Measurements from ENCODE around the gene IGSF21. TPM values are rescaled to one million over a fixed set of nuclear protein-coding genes. Genes with fewer than 3 reads are reported as not detected.

Gene IGSF21
- total and polyA plus RNA-seq, 4 donors: 0.31 to 1.5 (median 0.88) TPM

DNA sequence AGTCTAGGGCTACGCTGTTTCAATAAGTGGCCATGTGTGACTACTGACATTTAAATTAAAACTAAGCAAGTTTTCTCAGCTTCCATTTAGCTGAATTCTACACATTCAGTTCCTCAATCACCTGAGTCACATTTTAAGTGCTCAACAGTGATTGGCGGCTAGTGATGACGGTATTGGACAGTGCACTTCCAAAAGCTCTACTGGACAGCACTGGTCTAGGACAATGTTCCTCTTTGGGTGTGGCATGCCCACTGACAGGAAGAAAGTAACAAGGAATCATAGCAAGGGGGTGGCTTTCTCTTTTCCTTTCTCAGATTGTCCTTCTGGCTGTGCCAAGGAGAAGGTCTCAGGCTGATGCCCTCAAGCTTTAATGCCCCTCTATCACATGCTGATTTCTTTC lies 11.7 kb downstream of the IGSF21 start:
- H3K27me3 ChIP-seq (ENCODE audit: control insufficient read depth in 4 of 4, insufficient read depth in 4 of 4, low read length in 3 of 4): peaks cover 0 to 2% (median 0%) of the 10 kb centered on the region in 4 donors
- no peak overlapping the region for H3K4me3 ChIP-seq (ENCODE audit: low read depth in 1 of 3, low read length in 3 of 3)
- TF ChIP-seq TAF1 (conservative IDR thresholded peaks at IDR 0.05) (no peak), HNF4G (IDR thresholded peaks at IDR 0.05) (no peak), JUND (IDR thresholded peaks at IDR 0.05) (no peak), EGR1 (IDR thresholded peaks at IDR 0.05; ENCODE audit: low read depth in 2 of 2) (no peak), RAD21 (IDR thresholded peaks at IDR 0.05) (no peak)
- H3K36me3 ChIP-seq (ENCODE audit: control insufficient read depth in 4 of 4, insufficient read depth in 3 of 4, low read depth in 1 of 4, low read length in 3 of 4): no peaks in the 10 kb centered on the region
- WGBS: 79% methylated on average over 3 of the region's 3 CpGs
- no peaks in the 10 kb centered on the region for H3K4me1 ChIP-seq (ENCODE audit: control insufficient read depth in 4 of 4, insufficient read depth in 4 of 4, low read length in 3 of 4)
- no peak overlapping the region for H3K27ac ChIP-seq (ENCODE audit: low read depth in 1 of 2, low read length in 2 of 2)
- no peaks in the 10 kb centered on the region for H3K9me3 ChIP-seq (ENCODE audit: control insufficient read depth in 4 of 4, low read length in 3 of 4)
- no peak for DNase-seq (ENCODE audit: low spot score)
- H3K9ac ChIP-seq (ENCODE audit: low read depth in 1 of 2, low read length in 2 of 2): no peak overlapping the region

DNA sequence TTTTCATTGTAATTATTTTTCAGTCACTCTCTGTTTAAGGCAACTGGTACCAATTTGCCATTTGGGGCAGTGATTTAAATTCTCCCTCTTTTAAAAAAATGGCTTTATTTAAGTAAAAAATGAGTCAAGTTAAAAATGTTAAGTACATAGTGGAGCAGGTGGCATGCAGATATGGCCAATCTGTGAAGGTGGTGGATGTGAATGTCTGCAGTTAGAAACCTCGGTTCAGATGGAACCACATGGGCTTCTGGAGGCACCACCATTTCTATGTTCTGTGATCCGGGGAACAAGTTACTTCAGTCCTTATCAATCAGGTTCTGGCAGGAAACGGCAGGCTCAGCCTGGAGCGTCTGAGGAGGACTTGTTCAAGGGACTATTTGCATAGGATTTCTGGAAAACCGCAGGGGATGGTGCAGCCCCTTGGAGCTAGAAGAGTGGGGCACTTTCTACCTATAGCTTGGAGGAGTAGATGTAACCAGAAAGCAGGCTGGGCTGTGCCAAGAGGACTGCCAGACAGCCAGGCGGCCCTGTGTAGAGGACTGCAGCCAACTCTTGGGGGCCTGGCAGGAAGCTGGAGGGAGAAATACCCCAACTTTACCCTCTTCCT lies 12.3 kb downstream of the IGSF21 start:
- H3K4me3 ChIP-seq (ENCODE audit: low read depth in 1 of 3, low read length in 3 of 3): no peak overlapping the region
- no peak overlapping the region for H3K9ac ChIP-seq (ENCODE audit: low read depth in 1 of 2, low read length in 2 of 2)
- no peaks in the 10 kb centered on the region for H3K36me3 ChIP-seq (ENCODE audit: control insufficient read depth in 4 of 4, insufficient read depth in 3 of 4, low read depth in 1 of 4, low read length in 3 of 4)
- DNase-seq (ENCODE audit: low spot score): no peak
- H3K4me1 ChIP-seq (ENCODE audit: control insufficient read depth in 4 of 4, insufficient read depth in 4 of 4, low read length in 3 of 4): no peaks in the 10 kb centered on the region
- TF ChIP-seq RAD21 (IDR thresholded peaks at IDR 0.05): no peak
- no peak for TF ChIP-seq SP1 (IDR thresholded peaks at IDR 0.05)
- TF ChIP-seq HNF4G (IDR thresholded peaks at IDR 0.05): no peak
- TF ChIP-seq EGR1 (IDR thresholded peaks at IDR 0.05; ENCODE audit: low read depth in 2 of 2): no peak
- TF ChIP-seq FOXA2 (IDR thresholded peaks at IDR 0.05): no peak
- TF ChIP-seq, protein P1, sequence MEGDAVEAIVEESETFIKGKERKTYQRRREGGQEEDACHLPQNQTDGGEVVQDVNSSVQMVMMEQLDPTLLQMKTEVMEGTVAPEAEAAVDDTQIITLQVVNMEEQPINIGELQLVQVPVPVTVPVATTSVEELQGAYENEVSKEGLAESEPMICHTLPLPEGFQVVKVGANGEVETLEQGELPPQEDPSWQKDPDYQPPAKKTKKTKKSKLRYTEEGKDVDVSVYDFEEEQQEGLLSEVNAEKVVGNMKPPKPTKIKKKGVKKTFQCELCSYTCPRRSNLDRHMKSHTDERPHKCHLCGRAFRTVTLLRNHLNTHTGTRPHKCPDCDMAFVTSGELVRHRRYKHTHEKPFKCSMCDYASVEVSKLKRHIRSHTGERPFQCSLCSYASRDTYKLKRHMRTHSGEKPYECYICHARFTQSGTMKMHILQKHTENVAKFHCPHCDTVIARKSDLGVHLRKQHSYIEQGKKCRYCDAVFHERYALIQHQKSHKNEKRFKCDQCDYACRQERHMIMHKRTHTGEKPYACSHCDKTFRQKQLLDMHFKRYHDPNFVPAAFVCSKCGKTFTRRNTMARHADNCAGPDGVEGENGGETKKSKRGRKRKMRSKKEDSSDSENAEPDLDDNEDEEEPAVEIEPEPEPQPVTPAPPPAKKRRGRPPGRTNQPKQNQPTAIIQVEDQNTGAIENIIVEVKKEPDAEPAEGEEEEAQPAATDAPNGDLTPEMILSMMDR (IDR thresholded peaks at IDR 0.05; ENCODE audit: low read depth, low read length, missing input control): no peak
- no peak for TF ChIP-seq TAF1 (conservative IDR thresholded peaks at IDR 0.05)
- TF ChIP-seq FOXA1 (IDR thresholded peaks at IDR 0.05): no peak
- TF ChIP-seq, protein P2, sequence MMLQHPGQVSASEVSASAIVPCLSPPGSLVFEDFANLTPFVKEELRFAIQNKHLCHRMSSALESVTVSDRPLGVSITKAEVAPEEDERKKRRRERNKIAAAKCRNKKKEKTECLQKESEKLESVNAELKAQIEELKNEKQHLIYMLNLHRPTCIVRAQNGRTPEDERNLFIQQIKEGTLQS (IDR thresholded peaks at IDR 0.05): no peak
- no peak for TF ChIP-seq HNF4A (conservative IDR thresholded peaks at IDR 0.05)
- no peak for TF ChIP-seq GABPA (IDR thresholded peaks at IDR 0.05 in 1 of 2, conservative IDR thresholded peaks at IDR 0.05 in 1 of 2)
- H3K9me3 ChIP-seq (ENCODE audit: control insufficient read depth in 4 of 4, low read length in 3 of 4): no peaks in the 10 kb centered on the region
- peaks cover 0 to 2% (median 0%) of the 10 kb centered on the region in 4 donors for H3K27me3 ChIP-seq (ENCODE audit: control insufficient read depth in 4 of 4, insufficient read depth in 4 of 4, low read length in 3 of 4)
- no peak overlapping the region for H3K27ac ChIP-seq (ENCODE audit: low read depth in 1 of 2, low read length in 2 of 2)
- 41% methylated on average over 6 of the region's 6 CpGs for WGBS

DNA sequence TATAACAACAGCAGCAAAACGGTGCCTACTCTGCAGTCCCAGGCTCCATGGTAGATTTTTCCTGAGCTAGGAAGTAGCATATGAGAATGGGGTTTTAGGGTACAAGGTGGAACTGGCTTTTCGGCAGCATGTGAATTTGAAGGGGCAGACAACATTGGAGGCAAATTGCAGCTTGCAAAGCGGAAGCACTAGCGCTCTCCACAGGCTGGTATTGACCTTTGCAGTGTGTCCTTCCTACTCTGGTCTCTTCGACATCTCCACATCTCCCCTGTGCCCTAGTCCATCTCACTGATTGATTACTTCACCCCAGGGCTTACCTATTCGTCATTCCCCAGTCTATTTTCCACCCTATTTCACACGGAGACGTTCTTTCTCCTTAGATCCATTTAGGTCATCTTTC lies 13.0 kb downstream of the IGSF21 start:
- Histone ChIP-seq H3K9ac (ENCODE audit: low read depth in 1 of 2, low read length in 2 of 2) (no peak overlapping the region), H3K9me3 (ENCODE audit: control insufficient read depth in 4 of 4, low read length in 3 of 4) (no peaks in the 10 kb centered on the region), H3K27me3 (ENCODE audit: control insufficient read depth in 4 of 4, insufficient read depth in 4 of 4, low read length in 3 of 4) (peaks cover 0 to 2% (median 0%) of the 10 kb centered on the region in 4 donors), H3K4me1 (ENCODE audit: control insufficient read depth in 4 of 4, insufficient read depth in 4 of 4, low read length in 3 of 4) (no peaks in the 10 kb centered on the region), H3K4me3 (ENCODE audit: low read depth in 1 of 3, low read length in 3 of 3) (no peak overlapping the region), H3K27ac (ENCODE audit: low read depth in 1 of 2, low read length in 2 of 2) (no peak overlapping the region), H3K36me3 (ENCODE audit: control insufficient read depth in 4 of 4, insufficient read depth in 3 of 4, low read depth in 1 of 4, low read length in 3 of 4) (no peaks in the 10 kb centered on the region)
- TF ChIP-seq FOXA2 (IDR thresholded peaks at IDR 0.05): no peak
- no peak for TF ChIP-seq EGR1 (IDR thresholded peaks at IDR 0.05; ENCODE audit: low read depth in 2 of 2)
- no peak for TF ChIP-seq TAF1 (conservative IDR thresholded peaks at IDR 0.05)
- no peak for TF ChIP-seq YY1 (IDR thresholded peaks at IDR 0.05)
- TF ChIP-seq HNF4A (conservative IDR thresholded peaks at IDR 0.05): no peak
- 70% methylated on average over 8 of the region's 8 CpGs for WGBS
- DNase-seq (ENCODE audit: low spot score): no peak

Measured in liver (tissue), 9 donors.